ENCODE results near the gene PIK3C3.

PIK3C3 gene

GRCh38 chr18:41974796-41975201 lies 19.8 kb downstream of the PIK3C3 start:
- Histone ChIP-seq H3K27ac (ENCODE audit: low read depth, low read length) (no peak overlapping the region), H3K4me1 (ENCODE audit: control insufficient read depth, low read length) (no peaks in the 10 kb centered on the region; the same call in 1 of the 2 replicates), H3K36me3 (ENCODE audit: control insufficient read depth, low read length) (peaks cover 23% of the 10 kb centered on the region), H4K20me1 (ENCODE audit: control insufficient read depth, insufficient read depth, low read depth, low read length) (no peaks in the 10 kb centered on the region), H3K79me2 (ENCODE audit: control insufficient read depth, low read length) (no peaks in the 10 kb centered on the region), H3K4me2 (ENCODE audit: low read length) (no peak overlapping the region), H3K27me3 (ENCODE audit: control insufficient read depth, low read length) (no peaks in the 10 kb centered on the region), H3F3A (ENCODE audit: control insufficient read depth, insufficient read depth) (no peaks in the 10 kb centered on the region), H3K9me3 (ENCODE audit: control insufficient read depth, insufficient read depth, low read length) (no peaks in the 10 kb centered on the region), H3K4me3 (ENCODE audit: low read length) (no peak overlapping the region), H3K9me2 (replicated peaks; ENCODE audit: control insufficient read depth, low read length) (no peaks in the 10 kb centered on the region)
- TF ChIP-seq EZH2phosphoT487 (IDR thresholded peaks at IDR 0.05; ENCODE audit: borderline replicate concordance, low read length) (no peak), CTCF (IDR thresholded peaks at IDR 0.05; ENCODE audit: low read depth, low read length, poor library complexity, severe bottlenecking) (no peak)

- H3K27ac ChIP-seq (ENCODE audit: low read depth, low read length) = no peak overlapping the region
- no peaks in the 10 kb centered on the region for H3F3A ChIP-seq (ENCODE audit: control insufficient read depth, insufficient read depth)
- no peak for TF ChIP-seq CTCF (IDR thresholded peaks at IDR 0.05; ENCODE audit: low read depth, low read length, poor library complexity, severe bottlenecking)
- TF ChIP-seq EZH2phosphoT487 (IDR thresholded peaks at IDR 0.05; ENCODE audit: borderline replicate concordance, low read length) = no peak
- no peaks in the 10 kb centered on the region; the same call in 1 of the 2 replicates for H3K4me1 ChIP-seq (ENCODE audit: control insufficient read depth, low read length)
- no peaks in the 10 kb centered on the region for H3K9me3 ChIP-seq (ENCODE audit: control insufficient read depth, insufficient read depth, low read length)
- H3K4me3 ChIP-seq (ENCODE audit: low read length) = no peak overlapping the region
- no peaks in the 10 kb centered on the region for H3K79me2 ChIP-seq (ENCODE audit: control insufficient read depth, low read length)
- peaks cover 18% of the 10 kb centered on the region for H3K36me3 ChIP-seq (ENCODE audit: control insufficient read depth, low read length)
- no peak overlapping the region for H3K4me2 ChIP-seq (ENCODE audit: low read length)
- H3K9me2 ChIP-seq (replicated peaks; ENCODE audit: control insufficient read depth, low read length) = no peaks in the 10 kb centered on the region
- H4K20me1 ChIP-seq (ENCODE audit: control insufficient read depth, insufficient read depth, low read depth, low read length) = no peaks in the 10 kb centered on the region
- no peaks in the 10 kb centered on the region for H3K27me3 ChIP-seq (ENCODE audit: control insufficient read depth, low read length)
Measured at GRCh38 chr18:41975284-41975683, 20.2 kb downstream of the PIK3C3 start.

GRCh38 chr18:41977233-41977632 lies 22.2 kb downstream of the PIK3C3 start:
- no peaks in the 10 kb centered on the region for H3F3A ChIP-seq (ENCODE audit: control insufficient read depth, insufficient read depth)
- TF ChIP-seq EZH2phosphoT487 (IDR thresholded peaks at IDR 0.05; ENCODE audit: borderline replicate concordance, low read length) = no peak
- TF ChIP-seq CTCF (IDR thresholded peaks at IDR 0.05; ENCODE audit: low read depth, low read length, poor library complexity, severe bottlenecking) = no peak
- H3K27me3 ChIP-seq (ENCODE audit: control insufficient read depth, low read length) = no peaks in the 10 kb centered on the region
- no peaks in the 10 kb centered on the region for H3K9me2 ChIP-seq (replicated peaks; ENCODE audit: control insufficient read depth, low read length)
- no peaks in the 10 kb centered on the region for H3K9me3 ChIP-seq (ENCODE audit: control insufficient read depth, insufficient read depth, low read length)
- H3K4me3 ChIP-seq (ENCODE audit: low read length) = no peak overlapping the region
- no peak overlapping the region for H3K27ac ChIP-seq (ENCODE audit: low read depth, low read length)
- no peaks in the 10 kb centered on the region; the same call in 1 of the 2 replicates for H3K4me1 ChIP-seq (ENCODE audit: control insufficient read depth, low read length)
- H4K20me1 ChIP-seq (ENCODE audit: control insufficient read depth, insufficient read depth, low read depth, low read length) = no peaks in the 10 kb centered on the region
- H3K4me2 ChIP-seq (ENCODE audit: low read length) = no peak overlapping the region
- H3K36me3 ChIP-seq (ENCODE audit: control insufficient read depth, low read length) = peaks cover 6% of the 10 kb centered on the region; the same call in 1 of the 2 replicates
- no peaks in the 10 kb centered on the region for H3K79me2 ChIP-seq (ENCODE audit: control insufficient read depth, low read length)
